ENCODE measurements around the gene NR2E1. TPM values are rescaled to one million over a fixed set of nuclear protein-coding genes. Genes with fewer than 3 reads are reported as not detected.

The NR2E1 gene
- polyA plus RNA-seq (2013, experiment 1 of 2; ENCODE audit: insufficient read length): not detected
- not detected for polyA plus RNA-seq (2013, experiment 2 of 2; ENCODE audit: insufficient read length)

DNA sequence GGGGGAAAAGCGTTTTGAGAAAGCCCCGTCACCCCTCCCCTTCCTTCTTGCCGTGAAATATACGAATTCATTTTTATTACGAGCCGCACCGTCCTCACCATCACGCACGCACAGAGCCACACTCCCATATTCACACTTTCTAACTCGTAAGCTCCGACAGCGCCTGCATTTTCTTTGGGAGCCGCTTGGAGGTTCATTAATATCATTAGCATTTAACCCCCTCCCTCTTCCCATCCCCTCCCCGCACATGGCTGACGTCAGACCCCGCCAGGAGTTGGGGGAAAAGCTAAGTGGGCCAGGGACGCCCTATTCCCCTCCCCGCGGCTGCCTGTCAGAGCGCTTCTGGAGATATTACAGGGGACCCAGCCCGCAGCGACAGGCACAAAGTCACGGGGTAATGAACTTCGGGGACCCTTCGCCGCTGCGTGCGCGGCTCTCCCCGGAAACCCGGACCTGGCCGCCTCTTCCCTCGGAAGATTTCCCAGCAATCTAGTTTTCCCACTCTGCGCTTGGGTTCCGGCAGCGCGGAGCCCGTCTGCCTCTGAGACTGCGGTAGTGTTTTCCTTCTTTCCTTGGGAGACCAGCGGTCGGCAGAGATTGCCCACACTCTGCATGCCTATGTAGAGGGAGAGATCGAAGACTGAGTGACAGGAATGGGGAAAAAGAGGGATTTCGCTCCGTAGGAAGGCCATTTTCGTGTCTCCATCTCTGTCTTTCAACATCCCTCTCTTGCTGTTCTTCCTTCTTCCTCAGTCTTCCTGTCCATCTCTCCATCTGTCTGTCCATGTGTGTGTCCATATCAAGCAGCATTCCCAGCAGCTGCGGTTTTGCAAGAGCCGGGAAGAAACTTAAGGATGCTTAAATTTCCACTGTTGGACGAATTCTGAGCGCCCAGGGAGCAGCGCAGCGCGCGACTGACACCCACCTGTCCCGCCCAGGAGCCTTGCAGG is at the start of gene NR2E1:
TSS of gene NR2E1 (plus strand) at position 309 of the 950 bp plus-strand sequence. CDS start 744 bp downstream, outside the sequence.
- no peak for DNase-seq

DNA sequence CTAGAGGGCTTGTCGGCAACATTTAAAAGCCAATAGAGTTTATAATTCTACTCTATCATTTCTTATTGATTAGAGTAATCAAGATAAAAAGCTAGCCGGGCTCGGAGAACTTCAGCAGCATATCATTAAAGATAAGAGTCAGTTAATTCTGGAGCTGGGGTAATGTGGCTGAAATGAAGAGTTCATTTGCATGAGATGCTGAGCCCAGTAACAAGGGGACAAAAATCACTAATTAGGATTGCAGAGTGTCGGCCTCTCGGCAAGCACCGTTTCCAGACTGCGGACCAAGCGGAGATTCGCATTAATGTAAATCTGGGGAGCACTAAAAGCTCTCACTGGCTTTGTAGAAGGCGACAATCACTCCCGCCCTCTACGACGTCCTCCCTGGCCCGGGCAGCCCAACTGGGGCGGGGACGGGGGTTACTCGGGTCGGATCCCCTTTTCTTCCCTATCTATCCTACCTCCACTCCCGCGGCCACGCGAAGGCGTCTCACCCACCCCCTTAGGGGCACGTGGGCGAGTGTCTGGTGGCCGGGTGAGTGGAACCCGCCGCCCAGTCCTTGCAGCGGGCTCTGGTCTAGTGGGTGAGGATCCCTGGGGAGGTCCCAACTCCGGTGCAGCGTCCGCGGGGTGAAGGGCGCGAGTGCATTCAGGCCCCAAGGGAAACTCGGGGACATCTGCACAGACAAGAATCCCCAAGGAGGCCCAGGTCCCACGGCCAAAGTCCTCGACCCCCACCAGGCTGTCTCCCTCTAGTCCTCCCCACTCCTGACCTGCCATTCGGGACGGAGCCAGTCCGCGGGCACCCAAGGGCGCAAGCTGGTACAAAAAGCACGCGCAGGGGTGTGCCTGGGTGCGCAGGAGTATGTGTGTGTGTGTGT is 49.0 kb upstream of the NR2E1 start:
- no peak for DNase-seq

DNA sequence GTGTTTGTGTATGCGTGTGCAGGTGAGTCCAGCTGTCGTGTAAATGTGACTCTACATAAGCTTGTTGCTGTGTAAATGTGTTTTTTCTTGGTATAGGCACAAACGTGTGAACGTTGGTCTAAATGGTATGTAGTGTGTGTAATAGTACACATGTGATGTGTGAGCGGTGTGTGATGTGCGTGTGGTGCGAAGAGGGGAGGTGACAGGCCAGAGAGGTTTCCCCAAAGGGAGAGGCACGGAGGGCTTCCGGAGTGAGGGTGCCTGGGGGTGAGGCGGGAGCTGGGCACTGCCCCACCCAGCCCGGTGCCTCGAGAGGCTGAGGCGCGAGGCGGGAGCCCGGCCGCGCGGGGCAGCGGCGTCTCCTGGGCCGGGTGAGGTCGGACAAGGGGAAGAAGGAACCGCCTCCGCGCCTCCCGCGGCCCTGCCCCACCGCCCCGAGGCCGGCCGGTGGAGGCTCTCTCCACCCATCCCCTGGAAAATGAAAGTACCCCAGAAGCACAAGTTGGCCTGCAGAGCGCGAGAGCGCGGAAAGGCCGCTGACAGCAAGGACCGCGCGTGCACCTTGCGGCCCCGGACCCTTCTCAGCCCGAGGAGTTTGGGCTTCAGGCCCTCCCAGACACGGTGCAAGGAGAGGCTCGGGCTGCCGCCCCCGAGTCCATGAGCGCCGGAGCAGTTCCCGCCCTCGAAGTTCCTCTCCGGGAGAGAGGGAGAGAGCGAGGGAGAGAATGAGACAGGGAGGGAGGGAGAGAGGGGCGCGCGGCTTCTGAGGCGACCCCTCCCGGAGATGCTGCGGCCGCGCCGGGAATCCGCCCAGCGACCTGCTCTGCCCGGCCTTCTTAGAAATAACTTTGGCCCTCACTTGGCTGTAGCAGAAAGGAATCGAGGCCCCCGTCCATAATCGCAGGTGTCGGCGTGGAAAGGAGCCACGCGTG is 48.1 kb upstream of the NR2E1 start:
- DNase-seq: no peak

DNA sequence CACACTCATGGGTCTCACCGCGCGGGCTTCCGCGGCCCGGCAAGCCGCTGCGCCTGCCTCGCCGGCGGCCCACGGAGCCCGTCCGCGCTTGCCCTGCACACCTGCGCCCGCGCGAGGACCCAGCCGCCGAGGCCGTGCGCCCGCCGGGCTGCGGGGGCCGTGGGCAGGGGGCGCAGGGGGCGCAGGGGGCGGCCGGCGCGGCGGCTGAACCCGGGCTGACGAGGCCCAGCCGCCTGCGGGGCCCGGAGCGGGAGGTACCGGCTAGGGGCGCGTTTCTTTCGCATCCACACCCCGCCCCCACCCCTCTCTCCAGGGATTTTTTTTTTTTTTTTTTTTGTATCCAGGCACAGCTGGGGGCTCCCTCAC is 47.5 kb upstream of the NR2E1 start:
- no peak for DNase-seq

DNA sequence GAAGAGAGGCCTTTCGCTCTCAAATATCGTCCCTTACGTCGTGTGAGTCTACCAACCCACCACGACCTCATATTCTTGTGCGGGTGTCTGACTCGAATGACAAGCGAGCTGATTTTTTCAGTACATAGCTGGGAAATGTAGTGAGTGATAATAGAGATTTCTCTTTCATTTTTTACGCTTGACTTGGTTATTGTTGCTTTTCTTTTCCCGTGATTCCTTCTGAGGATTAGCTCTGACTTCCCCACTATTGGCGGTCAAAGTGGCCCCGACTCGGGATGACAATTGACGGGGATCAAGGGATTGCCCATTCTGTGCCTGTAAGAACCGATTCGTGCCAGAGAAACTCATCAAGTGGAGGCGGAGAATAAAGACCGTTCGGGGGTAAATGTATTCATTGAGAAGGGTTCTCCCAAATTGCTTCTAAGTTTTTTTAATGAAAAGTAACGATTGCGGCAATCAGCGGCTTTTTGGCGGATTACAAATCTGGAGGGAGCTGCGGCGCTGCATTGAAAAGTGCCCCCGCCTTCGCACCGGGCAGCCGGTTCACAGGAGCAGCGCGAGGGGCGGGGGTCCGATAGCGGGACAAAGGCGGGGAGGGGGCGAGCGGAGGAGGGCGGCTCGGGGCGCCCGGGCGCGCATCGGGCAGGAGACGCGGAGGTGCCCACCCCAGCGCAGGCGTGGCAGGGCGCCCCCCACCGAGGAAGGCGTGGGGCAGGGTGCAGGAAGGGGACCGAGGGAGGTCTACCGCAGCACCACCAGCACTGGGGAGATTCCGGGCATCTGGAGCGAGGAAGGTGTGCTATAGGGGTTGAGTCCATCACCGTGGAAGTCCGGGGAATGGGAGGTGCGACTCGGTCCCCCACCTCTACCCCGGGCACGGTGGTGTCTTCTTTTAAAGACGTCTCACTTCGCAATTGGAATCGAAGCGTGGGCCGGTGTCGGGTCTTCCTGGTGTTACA is 46.7 kb upstream of the NR2E1 start:
- no peak for DNase-seq

DNA sequence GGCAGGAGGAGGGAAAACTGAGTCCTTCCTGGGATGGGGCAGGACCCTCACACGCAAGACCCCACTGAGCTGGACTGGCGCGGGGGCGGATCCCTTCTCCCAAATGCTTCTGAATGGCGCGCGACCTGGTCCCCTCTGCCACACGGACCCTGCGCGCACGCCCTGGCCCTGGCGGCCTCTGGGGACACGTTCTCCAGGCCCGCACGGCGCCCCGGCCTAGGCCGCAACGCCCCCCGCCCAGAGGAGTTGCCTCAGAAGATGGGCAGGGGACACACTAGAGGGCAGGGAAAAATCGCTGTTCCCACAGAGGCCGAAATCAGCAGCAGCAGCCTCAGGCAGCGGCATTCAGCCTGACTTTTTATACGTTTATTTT is 46.1 kb upstream of the NR2E1 start:
- DNase-seq: no peak

DNA sequence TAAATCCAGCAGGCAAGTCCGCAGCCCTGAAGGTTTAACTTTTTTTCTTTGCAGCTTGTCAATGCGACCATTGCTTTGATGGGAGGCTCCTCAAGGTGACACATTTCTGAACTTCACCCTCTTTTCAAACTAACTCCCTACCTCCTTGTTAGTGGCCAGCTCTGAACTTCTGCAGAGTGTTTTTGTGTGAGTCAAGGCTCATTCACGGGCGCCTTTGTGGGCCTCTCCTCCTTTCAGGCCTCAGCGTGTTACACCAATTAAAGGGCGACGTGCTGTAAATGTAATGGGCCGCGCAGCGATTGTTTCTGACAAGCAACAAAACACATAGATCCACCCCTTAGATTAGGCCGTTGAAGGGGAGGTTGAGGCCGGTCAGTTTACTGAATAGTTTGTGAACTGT is 45.5 kb upstream of the NR2E1 start:
- no peak for DNase-seq

DNA sequence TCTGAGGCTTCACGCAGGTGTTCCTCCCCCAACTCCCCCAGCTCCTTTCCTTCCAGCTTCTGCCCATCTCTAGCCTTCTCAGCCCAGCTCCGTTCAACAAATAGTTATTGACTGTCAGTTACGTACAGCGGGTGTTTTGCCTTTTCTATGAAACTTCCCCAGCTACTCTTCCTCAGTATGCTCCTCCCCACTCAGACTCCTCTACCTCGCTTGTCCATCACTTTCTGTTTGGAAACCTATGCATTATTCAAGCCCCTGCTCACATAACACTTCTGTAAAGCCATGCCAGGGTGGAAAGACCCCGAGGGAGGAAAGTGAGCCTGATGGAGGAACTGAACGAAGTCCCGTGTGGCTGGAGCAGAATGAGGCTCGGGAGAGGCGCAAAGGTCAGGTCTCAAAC is 44.2 kb upstream of the NR2E1 start:
- DNase-seq: no peak

DNA sequence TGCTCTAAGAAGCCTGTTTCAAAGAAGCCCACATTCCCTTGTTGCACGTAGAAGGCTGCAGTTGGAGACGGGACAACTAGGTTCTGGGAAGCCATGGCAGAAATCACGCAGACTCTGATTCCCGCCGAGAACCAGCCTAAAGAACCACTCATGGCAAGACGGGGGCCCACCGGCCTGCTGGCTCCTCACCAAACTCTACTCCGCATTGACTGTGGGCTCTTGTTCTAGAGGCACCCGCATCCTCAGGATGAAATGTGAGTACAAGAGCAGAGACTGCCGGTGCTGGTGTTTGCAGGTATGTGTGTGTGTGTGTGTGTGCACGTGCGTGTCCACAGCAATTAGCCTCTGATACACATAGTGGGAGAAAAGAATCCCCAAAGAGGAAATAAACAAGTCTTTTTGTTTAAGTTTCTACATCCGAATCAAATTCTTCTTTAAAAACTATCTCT is 42.3 kb upstream of the NR2E1 start:
- DNase-seq: no peak

DNA sequence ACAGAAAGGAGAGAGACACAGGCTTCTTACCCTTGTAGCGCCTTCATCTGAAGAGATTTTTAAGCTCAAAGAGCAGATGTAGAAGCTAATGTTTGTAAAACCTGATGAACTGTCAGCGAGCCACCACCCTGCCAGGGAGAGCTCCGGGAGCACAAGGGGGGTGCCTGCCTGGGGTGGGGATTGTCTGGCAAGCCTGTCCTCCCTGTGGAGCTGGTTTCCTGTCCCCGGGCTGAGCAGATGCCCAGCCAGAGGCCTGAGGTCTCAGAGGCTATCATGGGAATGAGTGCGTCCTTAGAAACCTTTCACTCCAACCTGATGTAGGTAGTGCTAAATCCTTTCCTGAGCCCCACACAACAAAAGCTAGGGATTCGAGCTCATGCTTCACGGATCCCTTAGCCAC is 41.9 kb upstream of the NR2E1 start:
- no peak for DNase-seq

DNA sequence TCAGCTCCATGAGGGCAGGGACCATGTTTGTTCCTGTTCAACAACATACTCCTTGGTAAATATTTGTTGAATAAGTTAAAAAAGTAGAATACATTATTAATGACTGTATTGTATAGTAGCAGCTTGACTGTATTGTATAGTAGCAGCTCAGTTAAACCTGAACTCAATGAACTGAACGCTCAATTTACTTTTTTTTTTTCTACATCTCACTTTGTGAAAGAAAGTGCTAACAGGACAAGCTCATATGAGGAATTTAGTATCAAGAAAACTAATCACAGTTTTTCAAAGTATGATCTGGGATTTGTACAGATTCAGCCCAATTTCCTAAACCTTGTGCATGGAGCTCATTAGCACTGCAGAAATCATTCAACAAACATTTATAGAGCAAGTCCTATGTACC is 38.8 kb upstream of the NR2E1 start:
- no peak for DNase-seq

DNA sequence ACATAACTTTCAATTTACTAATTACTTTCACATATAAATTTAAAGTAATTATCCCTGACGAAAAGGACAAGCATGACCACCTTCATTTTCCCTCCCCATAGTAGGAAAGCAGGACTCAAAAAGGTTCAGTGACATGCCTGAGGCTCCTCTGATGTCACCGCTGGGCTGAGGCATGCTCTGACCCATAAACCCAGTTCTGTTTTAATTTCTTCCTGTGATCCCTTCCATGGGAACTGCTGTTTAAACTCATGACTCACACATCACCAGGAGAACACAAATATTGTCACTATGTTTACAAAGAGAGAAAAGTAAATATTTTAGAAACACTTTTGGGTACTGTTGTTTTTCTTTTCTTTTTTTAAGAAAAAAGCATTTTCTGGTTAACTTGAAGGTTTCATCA is 38.0 kb upstream of the NR2E1 start:
- DNase-seq: peak; percentile 37

DNA sequence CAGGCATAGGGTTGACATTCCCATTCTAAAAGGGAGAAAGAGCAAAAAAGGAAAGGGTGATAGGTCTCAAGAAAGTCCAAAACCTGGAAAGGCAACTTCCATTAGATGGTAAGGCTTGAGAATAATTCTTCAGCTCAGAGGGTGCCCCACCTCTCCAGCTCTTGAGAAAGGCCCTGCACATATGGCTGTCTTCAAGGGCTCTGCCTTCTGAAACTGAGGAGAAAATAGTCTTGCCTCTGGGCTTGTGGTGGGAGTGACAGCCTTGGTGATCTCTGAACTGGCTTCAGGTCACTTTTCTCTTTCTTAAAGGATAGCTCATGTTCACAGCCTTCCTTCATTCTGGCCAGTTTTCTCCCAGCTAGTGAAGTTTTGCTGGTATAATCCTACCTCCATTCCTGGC is 35.6 kb upstream of the NR2E1 start:
- DNase-seq: no peak

DNA sequence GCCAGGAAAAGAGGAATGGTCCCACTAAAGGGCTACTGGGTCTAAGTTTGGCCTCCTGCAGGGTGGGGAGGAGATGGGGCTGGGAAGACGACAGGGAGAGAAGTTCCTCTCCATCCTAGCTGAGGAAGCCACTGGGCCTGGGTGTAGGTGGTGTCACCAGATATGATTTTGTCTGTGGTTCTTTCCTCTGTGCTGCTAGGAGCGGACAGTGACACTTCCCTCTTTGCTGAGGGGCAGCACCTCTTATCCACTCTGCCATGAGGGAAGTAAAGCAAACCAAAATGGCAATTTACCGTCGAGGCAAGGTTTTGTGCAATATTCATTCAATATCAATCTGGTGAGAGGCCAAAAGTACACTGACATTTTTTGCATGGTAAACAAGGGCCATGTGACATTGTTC is 33.0 kb upstream of the NR2E1 start:
- DNase-seq: no peak

DNA sequence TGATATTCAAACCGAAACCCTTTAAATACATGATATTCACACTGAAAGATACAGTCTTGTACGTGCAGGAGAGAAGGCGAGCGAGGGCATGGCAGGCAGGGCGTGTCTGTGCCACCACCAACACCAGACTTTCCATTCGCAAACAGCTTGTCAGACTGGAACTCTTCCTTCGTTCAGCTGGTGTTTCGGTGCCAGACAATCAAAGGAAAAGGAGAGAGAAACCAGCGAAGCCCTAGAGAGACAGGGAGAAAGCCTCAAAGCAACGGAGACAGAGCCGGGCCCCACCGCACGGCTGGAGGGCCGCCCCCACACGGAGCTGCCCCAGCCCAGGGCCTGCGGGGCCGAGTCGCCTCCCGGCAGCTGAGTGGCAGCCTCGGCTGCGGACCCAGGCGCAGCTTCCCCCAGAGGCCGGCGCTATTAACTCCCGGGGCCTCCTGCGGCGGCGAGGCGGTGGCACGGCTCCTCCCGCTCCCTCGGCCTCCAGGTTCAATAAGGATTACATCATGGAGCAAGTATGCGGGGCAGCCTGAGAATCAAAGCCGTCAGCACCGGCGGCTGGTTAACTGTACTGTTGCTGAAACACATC is 32.1 kb upstream of the NR2E1 start:
- peak; percentile 85 for DNase-seq

- DNase-seq: no peak
Observed at GRCh38 chr6:108134213-108134970, 31.4 kb upstream of the NR2E1 start.

DNA sequence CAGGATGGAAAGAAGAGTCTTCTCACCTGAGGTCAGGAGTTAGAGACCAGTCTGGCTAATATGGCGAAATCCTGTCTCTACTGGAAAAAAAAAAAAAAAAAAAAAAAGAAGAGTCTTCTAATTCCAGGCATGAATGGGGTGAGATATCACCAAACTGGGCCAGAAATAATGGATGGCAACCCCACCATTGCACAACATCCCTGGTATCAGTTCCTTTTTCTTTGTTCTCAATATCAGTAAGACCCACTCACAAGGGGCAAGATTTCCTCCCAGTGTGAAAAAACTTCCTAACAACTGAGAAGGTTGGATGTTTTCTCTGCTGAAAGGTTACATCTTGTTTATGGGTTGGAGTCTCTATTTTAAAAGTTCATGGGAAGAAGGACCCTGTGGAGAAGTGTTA is 23.6 kb upstream of the NR2E1 start:
- DNase-seq: no peak

- DNase-seq: no peak
Observed at GRCh38 chr6:108145639-108146038, 20.2 kb upstream of the NR2E1 start.

DNA sequence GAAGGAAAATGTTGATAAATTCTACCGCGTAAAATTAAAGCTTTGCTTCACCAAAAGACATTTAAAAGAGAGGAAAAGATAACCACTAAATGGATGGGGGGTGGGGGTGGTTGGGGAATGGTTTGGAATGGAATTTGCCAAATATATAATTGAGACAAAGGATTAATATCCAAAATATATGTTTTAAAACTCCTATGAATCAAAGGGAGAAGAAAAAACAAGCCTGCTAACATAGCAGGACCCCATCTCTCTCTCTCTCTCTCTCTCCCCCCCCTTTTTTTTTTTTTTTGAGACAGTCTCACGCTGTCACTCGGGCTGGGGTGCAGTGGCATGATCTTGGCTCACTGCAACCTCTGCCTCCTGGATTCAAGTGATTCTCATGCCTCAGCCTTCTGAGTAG is 13.4 kb upstream of the NR2E1 start:
- DNase-seq: no peak

Data from fibroblast of skin of back (primary cell).